H9 (cell line): ENCODE data around the gene PTGIR. TPM values are rescaled to one million over a fixed set of nuclear protein-coding genes. Genes with fewer than 3 reads are reported as not detected.

Experiments used
- DNase-seq: peaks from one replicate; pipeline ENCODE4 v3.0.0-alpha.2; 2017
- H2AFZ ChIP-seq: one replicate; pipeline ENCODE4 v1.6.1; 2013; ENCODE audit warnings: mild to moderate bottlenecking, low read length, control low read depth, moderate library complexity
- H2AK5ac ChIP-seq: 2 replicates; pipeline ENCODE4 v1.6.1; 2013; ENCODE audit warnings: low read length, control low read depth, mixed read lengths; ENCODE audit not compliant: insufficient read length
- H2BK120ac ChIP-seq: one replicate; pipeline ENCODE4 v1.6.1; 2013; ENCODE audit warnings: low read depth, mild to moderate bottlenecking, low read length, control low read depth, inconsistent platforms; ENCODE audit not compliant: poor library complexity, severe bottlenecking
- H2BK12ac ChIP-seq: 2 replicates; pipeline ENCODE4 v1.6.1; 2013; ENCODE audit warnings: low read length, control low read depth, mixed read lengths, low read depth; ENCODE audit not compliant: insufficient read length
- H2BK15ac ChIP-seq: 2 replicates; pipeline ENCODE4 v1.6.1; 2013; ENCODE audit warnings: low read depth, low read length, control low read depth
- H2BK20ac ChIP-seq: one replicate; pipeline ENCODE4 v1.6.1; 2013; ENCODE audit warnings: low read depth, mild to moderate bottlenecking, low read length, control low read depth, inconsistent platforms; ENCODE audit not compliant: poor library complexity, severe bottlenecking
- H2BK5ac ChIP-seq: 2 replicates; pipeline ENCODE4 v1.6.1; 2013; ENCODE audit warnings: low read length, control low read depth, mixed read lengths; ENCODE audit not compliant: insufficient read length
- H3K14ac ChIP-seq: 2 replicates; pipeline ENCODE4 v1.6.1; 2013; ENCODE audit warnings: low read length, control low read depth; ENCODE audit not compliant: insufficient read depth
- H3K18ac ChIP-seq: 2 replicates; pipeline ENCODE4 v1.6.1; 2013; ENCODE audit warnings: low read depth, mild to moderate bottlenecking, mixed read lengths, low read length, control low read depth; ENCODE audit not compliant: insufficient read length
- H3K23ac ChIP-seq: 2 replicates; pipeline ENCODE4 v1.6.1; 2013; ENCODE audit warnings: low read length, control low read depth, mixed read lengths, low read depth; ENCODE audit not compliant: insufficient read length
- H3K23me2 ChIP-seq: 2 replicates; pipeline ENCODE4 v1.6.1; 2013; ENCODE audit warnings: low read depth, mild to moderate bottlenecking, mixed read lengths, low read length, control low read depth; ENCODE audit not compliant: insufficient read length, poor library complexity, severe bottlenecking
- H3K27ac ChIP-seq: 2 replicates; pipeline ENCODE4 v1.5.1; 2013; ENCODE audit warnings: low read length, control low read depth, mixed read lengths, low read depth; ENCODE audit not compliant: insufficient read length
- H3K27me3 ChIP-seq: 2 replicates; pipeline ENCODE4 v1.6.1; 2013; ENCODE audit warnings: low read length, control low read depth, inconsistent platforms; ENCODE audit not compliant: insufficient read depth
- H3K4ac ChIP-seq: 2 replicates; pipeline ENCODE4 v1.6.1; 2013; ENCODE audit warnings: low read depth, mild to moderate bottlenecking, control low read depth, inconsistent platforms, low read length, moderate library complexity
- H3K4me1 ChIP-seq: 2 replicates; pipeline ENCODE4 v1.6.1; 2013; ENCODE audit warnings: low read length, control low read depth, inconsistent platforms; ENCODE audit not compliant: insufficient read depth
- H3K4me2 ChIP-seq: 2 replicates; pipeline ENCODE4 v1.6.1; 2013; ENCODE audit warnings: low read length, control low read depth, mixed read lengths; ENCODE audit not compliant: insufficient read length, insufficient read depth
- H3K56ac ChIP-seq: 2 replicates; pipeline ENCODE4 v1.6.1; 2013; ENCODE audit warnings: low read depth, mild to moderate bottlenecking, mixed read lengths, low read length, control low read depth; ENCODE audit not compliant: insufficient read length
- H3K79me1 ChIP-seq: 2 replicates; pipeline ENCODE4 v1.6.1; 2013; ENCODE audit warnings: low read depth, mild to moderate bottlenecking, moderate library complexity, low read length, control low read depth, inconsistent platforms; ENCODE audit not compliant: insufficient read depth, poor library complexity, severe bottlenecking
- H3K79me2 ChIP-seq: 2 replicates; pipeline ENCODE4 v1.6.1; 2013; ENCODE audit warnings: low read length, control low read depth, inconsistent platforms; ENCODE audit not compliant: insufficient read depth
- H3K9ac ChIP-seq: 2 replicates; pipeline ENCODE4 v1.6.1; 2013; ENCODE audit warnings: low read length, control low read depth, mixed read lengths; ENCODE audit not compliant: insufficient read length; ENCODE audit errors: extremely low read depth
- H3K9me3 ChIP-seq: one replicate; pipeline ENCODE4 v1.6.1; 2013; ENCODE audit warnings: low read depth, low read length, inconsistent platforms; ENCODE audit not compliant: control insufficient read depth
- H3T11ph ChIP-seq: one replicate; pipeline ENCODE4 v1.6.1; 2013; ENCODE audit warnings: mild to moderate bottlenecking, low read length, control low read depth, inconsistent platforms
- H4K20me1 ChIP-seq: one replicate; pipeline ENCODE4 v1.6.1; 2013; ENCODE audit not compliant: control insufficient read depth, insufficient read length, insufficient read depth
- H4K5ac ChIP-seq: 2 replicates; pipeline ENCODE4 v1.6.1; 2013; ENCODE audit warnings: low read depth, mild to moderate bottlenecking, mixed read lengths, low read length, control low read depth; ENCODE audit not compliant: insufficient read length
- H4K8ac ChIP-seq: replicated peaks from 2 replicates; pipeline ENCODE4 v1.6.1; 2013; ENCODE audit warnings: low read length, control low read depth, mixed read lengths, low read depth; ENCODE audit not compliant: insufficient read length
- H4K91ac ChIP-seq: 2 replicates; pipeline ENCODE4 v1.6.1; 2013; ENCODE audit warnings: low read depth, mild to moderate bottlenecking, moderate library complexity, mixed read lengths, low read length, control low read depth; ENCODE audit not compliant: insufficient read length
- H3K27ac Mint-ChIP-seq, 3 experiments: 2 replicates in 2 of 3; 3 replicates in 1 of 3; pipeline ENCODE4 v1.8.0; 2020 to 2021; ENCODE audit warnings: mixed read lengths in 3 of 3, mild to moderate bottlenecking in 1 of 3, moderate library complexity in 1 of 3
- H3K27me3 Mint-ChIP-seq: 2 replicates; pipeline ENCODE4 v1.8.0; 2021; ENCODE audit warnings: low read depth, mild to moderate bottlenecking, moderate library complexity, mixed read lengths
- H3K36me3 Mint-ChIP-seq, 3 experiments: 2 replicates in 2 of 3; 3 replicates in 1 of 3; pipeline ENCODE4 v1.8.0; 2020 to 2021; ENCODE audit warnings: low read depth in 3 of 3, mixed read lengths in 3 of 3; ENCODE audit not compliant: insufficient read depth in 1 of 3
- H3K4me1 Mint-ChIP-seq, 2 experiments: 2 replicates each; pipeline ENCODE4 v1.8.0; 2020; ENCODE audit warnings: mixed read lengths in 2 of 2
- H3K4me3 Mint-ChIP-seq, 2 experiments: 2 replicates in 1 of 2; 3 replicates in 1 of 2; pipeline ENCODE4 v1.8.0; 2020 to 2021; ENCODE audit warnings: mild to moderate bottlenecking in 2 of 2, mixed read lengths in 2 of 2, moderate library complexity in 1 of 2
- H3K9me3 Mint-ChIP-seq, 2 experiments: 2 replicates in 1 of 2; 3 replicates in 1 of 2; pipeline ENCODE4 v1.8.0; 2020; ENCODE audit warnings: mild to moderate bottlenecking in 2 of 2, mixed read lengths in 2 of 2, moderate library complexity in 1 of 2
- CTCF ChIP-seq: fragments of 200-600 bp; sonication (generic); conservative IDR thresholded peaks from 3 replicates; pipeline ENCODE4 v1.8.0; 2021; ENCODE audit warnings: antibody characterized with exemption, mild to moderate bottlenecking
- WGBS: extraction: QIAGEN DNeasy Blood & Tissue Kit; methylation state at CpG from one replicate; pipeline ENCODE4 v1.1.7; 2013; ENCODE audit warnings: missing lambda C conversion rate, low lambda C conversion rate, mixed read lengths; ENCODE audit not compliant: insufficient read length; ENCODE audit errors: extremely low coverage; 5-methylcytosine and 5-hydroxymethylcytosine counted together
- total RNA-seq: library from RNA; stranded (reverse); gene quantifications from 2 replicates; pipeline ENCODE4 v1.2.1, GENCODE V29; 2021

The PTGIR gene
- total RNA-seq, 1 experiment from 2014 or later: not detected

- Mint-ChIP-seq H3K9me3 (peaks cover 3 to 9% of the 10 kb centered on the region in 2 experiments; a peak in 3 of 5 replicates), H3K4me1 (peaks cover 15 to 16% of the 10 kb centered on the region in 2 experiments), H3K27ac (no peak overlapping the region), H3K36me3 (peaks cover 0 to 4% (median 2%) of the 10 kb centered on the region in 3 experiments; a peak in 1 of 7 replicates), H3K27me3 (peaks cover 5% of the 10 kb centered on the region; the same call in 1 of the 2 replicates), H3K4me3 (no peak overlapping the region)
- no peak overlapping the region for H3T11ph ChIP-seq
- TF ChIP-seq CTCF: no peak
- no peak overlapping the region for H2BK5ac ChIP-seq
- no peak overlapping the region for H2BK20ac ChIP-seq
- no peak overlapping the region for H3K14ac ChIP-seq
- H3K23me2 ChIP-seq: peaks cover 12% of the 10 kb centered on the region
- no peak overlapping the region for H4K5ac ChIP-seq
- no peak overlapping the region for H3K56ac ChIP-seq
- H3K79me2 ChIP-seq: peaks cover 5% of the 10 kb centered on the region; the same call in 1 of the 2 replicates
- no peaks in the 10 kb centered on the region for H4K20me1 ChIP-seq
- H3K9me3 ChIP-seq: no peaks in the 10 kb centered on the region
- H2BK120ac ChIP-seq: no peak overlapping the region
- peaks cover 4% of the 10 kb centered on the region for H3K79me1 ChIP-seq
- H3K27me3 ChIP-seq: no peaks in the 10 kb centered on the region
- no peak overlapping the region for H3K27ac ChIP-seq
- no peak overlapping the region for H3K9ac ChIP-seq
- no peak overlapping the region for H2BK15ac ChIP-seq
- H4K8ac ChIP-seq: no peak overlapping the region
- no CpG with 5 or more reads among the region's 4 CpGs for WGBS
- no peak for DNase-seq
- H3K4me1 ChIP-seq: no peaks in the 10 kb centered on the region
- no peak overlapping the region for H4K91ac ChIP-seq
- H2AK5ac ChIP-seq: no peak overlapping the region
- H3K18ac ChIP-seq: no peak overlapping the region
- H2AFZ ChIP-seq: no peak overlapping the region
- H3K4ac ChIP-seq: no peak overlapping the region
- H3K23ac ChIP-seq: no peak overlapping the region
- no peak overlapping the region for H3K4me2 ChIP-seq
- H2BK12ac ChIP-seq: no peak overlapping the region
Observed at GRCh38 chr19:46598372-46598917, 26.4 kb downstream of the PTGIR start.
